D341Med (cell line): ENCODE results near the gene PVALEF.
A peak's percentile ranks its signal among the peaks of the same experiment; 100 is the strongest.

Experiments used
- DNase-seq: peaks from one replicate; pipeline ENCODE4 v3.0.0; 2012; ENCODE audit warnings: low spot score

PVALEF gene

GRCh38 chr17:81163051-81163695, 2.1 kb upstream of the PVALEF start:
- no peak for DNase-seq

GRCh38 chr17:81163703-81164370, 1.5 kb upstream of the PVALEF start:
- no peak for DNase-seq

- peak; percentile 79 for DNase-seq
These were observed 699 bp upstream of the PVALEF start for GRCh38 chr17:81164371-81165245.

- DNase-seq, result peak; percentile 83
These were observed 756 bp downstream of the PVALEF start, which contains the start of gene AATK for GRCh38 chr17:81166033-81166492. TSS of gene AATK (minus strand) at chr17:81166221. CDS start at chr17:81165992, 229 bp downstream.

GRCh38 chr17:81167194-81167524, 1.9 kb downstream of the PVALEF start:
- no peak for DNase-seq

GRCh38 chr17:81167638-81168037, 2.3 kb downstream of the PVALEF start:
- DNase-seq, result no peak

- no peak for DNase-seq
These were observed 4.6 kb downstream of the PVALEF start for GRCh38 chr17:81169870-81170309.

GRCh38 chr17:81170727-81171494, 5.6 kb downstream of the PVALEF start:
- no peak for DNase-seq

- no peak for DNase-seq
These were observed 6.6 kb downstream of the PVALEF start for GRCh38 chr17:81171941-81172340.

- no peak for DNase-seq
These were observed 7.9 kb downstream of the PVALEF start for GRCh38 chr17:81173052-81173761.

- no peak for DNase-seq
These were observed 8.5 kb downstream of the PVALEF start for GRCh38 chr17:81173762-81174155.

GRCh38 chr17:81176666-81177065, 11.4 kb downstream of the PVALEF start:
- no peak for DNase-seq

GRCh38 chr17:81178136-81179091, 13.1 kb downstream of the PVALEF start:
- DNase-seq, result no peak

- DNase-seq, result no peak
These were observed 13.9 kb downstream of the PVALEF start for GRCh38 chr17:81179220-81179619.

- no peak for DNase-seq
These were observed 14.6 kb downstream of the PVALEF start for GRCh38 chr17:81179861-81180260.

- DNase-seq, result no peak
These were observed 15.8 kb downstream of the PVALEF start for GRCh38 chr17:81180836-81181810.

- DNase-seq, result no peak
These were observed 16.5 kb downstream of the PVALEF start for GRCh38 chr17:81181811-81182185.

- no peak for DNase-seq
These were observed 17.3 kb downstream of the PVALEF start for GRCh38 chr17:81182596-81182995.

- DNase-seq, result no peak
These were observed 18.0 kb downstream of the PVALEF start for GRCh38 chr17:81183316-81183715.
